Body of pancreas (tissue), 4 donors: ENCODE data around the gene NSD2. TPM values are rescaled to one million over a fixed set of nuclear protein-coding genes. Genes with fewer than 3 reads are reported as not detected.

Experiments
- ATAC-seq: fragments of 150-250 bp; one replicate; pipeline ENCODE4 v1.9.1; 2016
- DNase-seq, 4 donors: peaks; one replicate each; pipeline ENCODE4 v3.0.0-alpha.2; 2019
- H3K27ac ChIP-seq, 4 donors: fragments of 200-600 bp; sonication (generic); 1 replicate in 3 of 4; 2 replicates in 1 of 4; pipeline versions ENCODE4 v1.5.1 to v1.6.1; 2016 to 2019; ENCODE audit warnings: mild to moderate bottlenecking in 1 of 4, mixed read lengths in 1 of 4, moderate library complexity in 1 of 4
- H3K27me3 ChIP-seq, 2 donors: fragments of 200-600 bp; sonication (generic); one replicate each; pipeline ENCODE4 v1.6.0; 2016; ENCODE audit warnings: mild to moderate bottlenecking in 1 of 2
- H3K36me3 ChIP-seq, 2 donors: fragments of 200-600 bp; sonication (generic); replicated peaks in 1 of 2; 2 replicates each; pipeline ENCODE4 v1.5.1; 2016; ENCODE audit warnings: low read depth in 2 of 2; ENCODE audit not compliant: insufficient read depth in 1 of 2
- H3K4me1 ChIP-seq: fragments of 200-600 bp; sonication (generic); one replicate; pipeline ENCODE4 v1.6.0; 2016
- H3K4me3 ChIP-seq, 2 donors: fragments of 200-600 bp; sonication (generic); 1 replicate in 1 of 2; 2 replicates in 1 of 2; pipeline ENCODE4 v1.5.1; 2016 to 2019
- H3K9me3 ChIP-seq, 3 donors: fragments of 200-600 bp; sonication (generic); 1 replicate in 2 of 3; 2 replicates in 1 of 3; pipeline ENCODE4 v1.5.1; 2016
- CTCF ChIP-seq, 7 experiments: fragments of 450-650 bp in 4 of 7; fragments of 200-600 bp in 3 of 7; sonication (generic) in 3 of 7; IDR thresholded peaks; one replicate each; pipeline ENCODE4 v1.5.1; 2016 to 2019; ENCODE audit warnings: antibody characterized with exemption in 7 of 7
- POLR2A ChIP-seq, 3 donors: fragments of 450-650 bp; IDR thresholded peaks; one replicate each; pipeline ENCODE4 v1.6.1; 2016; ENCODE audit warnings: antibody characterized with exemption in 3 of 3, mild to moderate bottlenecking in 2 of 3
- WGBS, 2 donors: methylation state at CpG; one replicate each; pipeline ENCODE4 v1.1.5; 2017; 5-methylcytosine and 5-hydroxymethylcytosine counted together
- intact Hi-C: fragments of 100-400 bp; cut with DNase I; formaldehyde crosslinking; loops from one replicate; pipeline ENCODE4 v1.15.1; 2023
- total RNA-seq, 2 donors: library from RNA; depleted of rRNA; stranded (reverse); fragments of >200 nt; gene quantifications; one replicate each; pipeline ENCODE4 v1.1.0, GENCODE V29; 2016

The NSD2 gene
- total RNA-seq = 10 to 100 TPM; 38.1 to 40.2 TPM

- H3K4me1 ChIP-seq = peaks cover 52% of the 10 kb centered on the region
- no peaks in the 10 kb centered on the region for H3K36me3 ChIP-seq
- TF ChIP-seq CTCF (IDR thresholded peaks at IDR 0.05) (peak in 2 of 7 experiments; percentile 12 to 18), POLR2A (IDR thresholded peaks at IDR 0.05) (peak; percentile 49 to 91 (median 85))
- peak within 1 kb of the TSS; percentile 61 to 70 for H3K4me3 ChIP-seq
- 0% methylated on average over 1 to 79 of the region's 155 CpGs for WGBS, 2 donors
- H3K9me3 ChIP-seq = no peaks in the 10 kb centered on the region
- peak; percentile 82 for ATAC-seq
- DNase-seq = peak; percentile 86 to 91 (median 90)
- H3K27me3 ChIP-seq = no peaks in the 10 kb centered on the region
- intact Hi-C loops = no loop called here
- H3K27ac ChIP-seq = peak within 1 kb of the TSS; percentile 95 to 100 (median 98)
These were observed at the start of gene NSD2 for GRCh38 chr4:1870578-1871443. NSD2 (plus strand) TSS chr4:1871393; CDS start chr4:1900655, 29,262 bp downstream.

GRCh38 chr4:1821679-1822567 is 49.3 kb upstream of the NSD2 start:
- ATAC-seq (no peak), DNase-seq (no peak)
- Histone ChIP-seq H3K27me3 (no peaks in the 10 kb centered on the region), H3K4me3 (no peak overlapping the region), H3K9me3 (no peaks in the 10 kb centered on the region), H3K27ac (no peak overlapping the region), H3K4me1 (no peaks in the 10 kb centered on the region), H3K36me3 (peaks cover 14 to 41% of the 10 kb centered on the region in 2 donors)
- TF ChIP-seq CTCF (IDR thresholded peaks at IDR 0.05) = no peak
- no peak for TF ChIP-seq POLR2A (IDR thresholded peaks at IDR 0.05)
- intact Hi-C loops = no loop called here
- 94 to 100% methylated on average over 8 to 17 of the region's 18 CpGs for WGBS, 2 donors

- Histone ChIP-seq H3K9me3 (no peaks in the 10 kb centered on the region), H3K27me3 (no peaks in the 10 kb centered on the region), H3K27ac (no peak overlapping the region), H3K4me3 (no peak overlapping the region), H3K36me3 (peaks cover 13 to 39% of the 10 kb centered on the region in 2 donors), H3K4me1 (no peaks in the 10 kb centered on the region)
- intact Hi-C loops = no loop called here
- TF ChIP-seq POLR2A (IDR thresholded peaks at IDR 0.05) (no peak), CTCF (IDR thresholded peaks at IDR 0.05) (no peak)
- DNase-seq = no peak
- WGBS, 2 donors = 91 to 97% methylated on average over 19 to 36 of the region's 37 CpGs
- no peak for ATAC-seq
These were observed 48.3 kb upstream of the NSD2 start for GRCh38 chr4:1822568-1823544.

- H3K9me3 ChIP-seq = no peaks in the 10 kb centered on the region
- ATAC-seq (no peak), DNase-seq (no peak)
- H3K27ac ChIP-seq = no peak overlapping the region
- intact Hi-C loops = no loop called here
- H3K4me1 ChIP-seq = no peaks in the 10 kb centered on the region
- WGBS, 2 donors = 94 to 99% methylated on average over 10 to 12 of the region's 12 CpGs
- no peaks in the 10 kb centered on the region for H3K27me3 ChIP-seq
- H3K36me3 ChIP-seq = peaks cover 9 to 37% of the 10 kb centered on the region in 2 donors
- H3K4me3 ChIP-seq = no peak overlapping the region
- TF ChIP-seq CTCF (IDR thresholded peaks at IDR 0.05) (no peak), POLR2A (IDR thresholded peaks at IDR 0.05) (no peak)
These were observed 47.7 kb upstream of the NSD2 start for GRCh38 chr4:1823545-1823932.
